Ureter (tissue), 1 donor: ENCODE data around the gene TLE4. TPM values are rescaled to one million over a fixed set of nuclear protein-coding genes. Genes with fewer than 3 reads are reported as not detected.

ENCODE experiments used
- DNase-seq: peaks from one replicate; pipeline ENCODE4 v3.0.0-alpha.2; 2020; ENCODE audit warnings: low spot score
- total RNA-seq: library from RNA; stranded (reverse); gene quantifications from one replicate; pipeline ENCODE4 v1.2.4, GENCODE V29; 2023
- donor health status: DM: yes; HTN: yes; CAD: no.

Gene TLE4
- total RNA-seq, 1 donor from 2014 or later, result 91.9 TPM

GRCh38 chr9:79688363-79688762, 116.6 kb downstream of the TLE4 start:
- DNase-seq, result no peak

GRCh38 chr9:79689576-79689975, 117.8 kb downstream of the TLE4 start:
- DNase-seq, result no peak

- no peak for DNase-seq
Observed at GRCh38 chr9:79691496-79691895, 119.7 kb downstream of the TLE4 start.

GRCh38 chr9:79692857-79693571, 121.2 kb downstream of the TLE4 start:
- DNase-seq, result no peak

GRCh38 chr9:79693750-79694149, 122.0 kb downstream of the TLE4 start:
- DNase-seq, result no peak

- DNase-seq, result no peak
Observed at GRCh38 chr9:79694208-79694607, 122.4 kb downstream of the TLE4 start.

GRCh38 chr9:79694676-79695400, 123.1 kb downstream of the TLE4 start:
- no peak for DNase-seq

GRCh38 chr9:79695531-79696175, 123.9 kb downstream of the TLE4 start:
- DNase-seq, result no peak

GRCh38 chr9:79698967-79699366, 127.2 kb downstream of the TLE4 start:
- no peak for DNase-seq

- DNase-seq, result no peak
Observed at GRCh38 chr9:79699479-79699878, 127.7 kb downstream of the TLE4 start.

GRCh38 chr9:79700607-79701360, 129.0 kb downstream of the TLE4 start:
- no peak for DNase-seq

GRCh38 chr9:79701651-79702050, 129.9 kb downstream of the TLE4 start:
- DNase-seq, result no peak

- DNase-seq, result no peak
Observed at GRCh38 chr9:79705704-79706103, 133.9 kb downstream of the TLE4 start.

- no peak for DNase-seq
Observed at GRCh38 chr9:79706512-79706911, 134.7 kb downstream of the TLE4 start.

GRCh38 chr9:79707589-79707988, 135.8 kb downstream of the TLE4 start:
- DNase-seq, result no peak

- no peak for DNase-seq
Observed at GRCh38 chr9:79708541-79708940, 136.8 kb downstream of the TLE4 start.

- no peak for DNase-seq
Observed at GRCh38 chr9:79709743-79710674, 138.2 kb downstream of the TLE4 start.

GRCh38 chr9:79711874-79712273, 140.1 kb downstream of the TLE4 start:
- no peak for DNase-seq

- DNase-seq, result no peak
Observed at GRCh38 chr9:79719021-79719420, 147.3 kb downstream of the TLE4 start.

GRCh38 chr9:79719989-79720388, 148.2 kb downstream of the TLE4 start:
- DNase-seq, result no peak
